ENCODE measurements around the gene ADORA1. TPM values are rescaled to one million over a fixed set of nuclear protein-coding genes. Genes with fewer than 3 reads are reported as not detected.

ADORA1 gene
- total RNA-seq, 1 donor from 2014 or later: 2.1 TPM

GRCh38 chr1:203190949-203191348 is 63.4 kb downstream of the ADORA1 start:
- Histone ChIP-seq H3K36me3 (ENCODE audit: control insufficient read depth in 3 of 3, insufficient read depth in 3 of 3, low read length in 3 of 3) (no peaks in the 10 kb centered on the region), H3K9me3 (ENCODE audit: control insufficient read depth in 3 of 3, low read length in 3 of 3) (peaks cover 0 to 3% (median 0%) of the 10 kb centered on the region in 3 donors), H3K27ac (ENCODE audit: low read depth, low read length) (no peak overlapping the region), H3K9ac (ENCODE audit: low read depth in 1 of 3, low read length in 3 of 3) (no peak overlapping the region), H3K4me1 (ENCODE audit: control insufficient read depth in 3 of 3, insufficient read depth in 3 of 3, low read length in 3 of 3) (peaks cover 7 to 14% (median 8%) of the 10 kb centered on the region in 3 donors), H3K4me3 (ENCODE audit: low read length in 3 of 3) (no peak overlapping the region), H3K27me3 (ENCODE audit: control insufficient read depth in 3 of 3, insufficient read depth in 3 of 3, low read length in 3 of 3) (no peaks in the 10 kb centered on the region)

DNA sequence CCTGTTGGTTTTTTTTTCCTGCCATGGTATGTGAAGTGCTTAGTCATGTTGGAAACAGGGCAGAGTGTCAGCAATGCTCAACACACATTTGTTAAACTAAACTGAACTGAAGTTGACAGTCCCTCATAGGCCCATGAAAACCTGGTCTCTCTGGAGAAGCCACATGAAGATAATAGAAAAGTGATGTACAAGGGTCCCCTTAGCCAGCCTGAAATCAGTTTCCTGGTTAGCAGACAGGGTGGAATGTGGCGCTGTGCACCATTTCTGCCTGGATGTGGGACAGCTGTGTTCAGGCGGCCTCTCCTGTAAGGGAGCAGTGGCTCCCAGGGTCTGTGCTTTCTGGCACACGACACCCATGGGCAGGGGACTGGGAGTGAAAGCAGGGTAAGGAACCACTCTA is 68.8 kb downstream of the ADORA1 start:
- Histone ChIP-seq H3K4me1 (ENCODE audit: control insufficient read depth in 3 of 3, insufficient read depth in 3 of 3, low read length in 3 of 3) (peaks cover 22 to 49% (median 26%) of the 10 kb centered on the region in 3 donors), H3K27ac (ENCODE audit: low read depth, low read length) (peak overlapping the region; percentile 20), H3K9ac (ENCODE audit: low read depth in 1 of 3, low read length in 3 of 3) (no peak overlapping the region), H3K27me3 (ENCODE audit: control insufficient read depth in 3 of 3, insufficient read depth in 3 of 3, low read length in 3 of 3) (no peaks in the 10 kb centered on the region), H3K4me3 (ENCODE audit: low read length in 3 of 3) (no peak overlapping the region), H3K9me3 (ENCODE audit: control insufficient read depth in 3 of 3, low read length in 3 of 3) (no peaks in the 10 kb centered on the region), H3K36me3 (ENCODE audit: control insufficient read depth in 3 of 3, insufficient read depth in 3 of 3, low read length in 3 of 3) (no peaks in the 10 kb centered on the region)

DNA sequence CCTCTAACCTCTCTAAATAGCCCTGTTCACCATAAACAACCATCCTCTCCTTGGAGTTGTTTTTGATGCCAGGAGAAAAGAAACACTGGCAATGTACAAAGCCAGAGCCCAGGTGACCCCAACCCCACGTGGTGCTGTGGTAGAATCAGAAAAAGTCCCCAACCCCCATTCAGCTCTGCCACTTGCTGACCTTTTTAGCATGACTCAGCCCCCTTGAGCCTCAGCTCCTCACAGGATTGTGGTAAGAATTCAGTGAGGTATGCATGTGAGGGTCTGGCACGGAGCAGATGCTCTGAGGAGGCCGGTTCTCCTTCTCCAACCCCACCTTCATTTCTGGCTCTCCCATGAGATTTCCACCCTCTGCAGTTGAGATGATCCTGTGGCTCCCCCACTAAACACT is 70.1 kb downstream of the ADORA1 start:
- Histone ChIP-seq H3K36me3 (ENCODE audit: control insufficient read depth in 3 of 3, insufficient read depth in 3 of 3, low read length in 3 of 3) (no peaks in the 10 kb centered on the region), H3K27ac (ENCODE audit: low read depth, low read length) (no peak overlapping the region), H3K27me3 (ENCODE audit: control insufficient read depth in 3 of 3, insufficient read depth in 3 of 3, low read length in 3 of 3) (no peaks in the 10 kb centered on the region), H3K9me3 (ENCODE audit: control insufficient read depth in 3 of 3, low read length in 3 of 3) (no peaks in the 10 kb centered on the region), H3K4me1 (ENCODE audit: control insufficient read depth in 3 of 3, insufficient read depth in 3 of 3, low read length in 3 of 3) (peaks cover 22 to 60% (median 35%) of the 10 kb centered on the region in 3 donors), H3K4me3 (ENCODE audit: low read length in 3 of 3) (no peak overlapping the region), H3K9ac (ENCODE audit: low read depth in 1 of 3, low read length in 3 of 3) (no peak overlapping the region)

DNA sequence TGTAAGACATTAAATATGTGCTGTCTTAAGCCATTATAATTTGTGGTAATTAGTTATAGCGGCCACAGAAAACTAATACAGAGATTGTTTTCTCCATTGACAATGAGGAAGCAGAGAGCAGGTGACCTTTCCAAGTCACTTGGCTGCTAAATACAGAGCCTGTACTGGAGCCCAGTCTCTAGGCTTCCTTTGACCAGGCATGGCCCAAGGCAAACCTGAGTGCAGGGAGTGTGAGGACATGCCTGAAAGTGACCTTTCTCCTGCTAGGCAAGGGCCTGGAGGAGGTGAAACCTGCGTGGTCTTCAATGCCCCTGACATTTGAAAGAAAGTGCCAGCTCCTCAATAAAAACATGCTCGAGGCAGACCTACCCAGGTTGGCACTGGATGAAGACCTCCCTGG is 71.5 kb downstream of the ADORA1 start:
- peak overlapping the region; percentile 68 for H3K27ac ChIP-seq (ENCODE audit: low read depth, low read length)
- H3K4me3 ChIP-seq (ENCODE audit: low read length in 3 of 3): peak overlapping the region in 1 of 3 donors; percentile 17
- no peaks in the 10 kb centered on the region for H3K27me3 ChIP-seq (ENCODE audit: control insufficient read depth in 3 of 3, insufficient read depth in 3 of 3, low read length in 3 of 3)
- H3K9ac ChIP-seq (ENCODE audit: low read depth in 1 of 3, low read length in 3 of 3): no peak overlapping the region
- H3K36me3 ChIP-seq (ENCODE audit: control insufficient read depth in 3 of 3, insufficient read depth in 3 of 3, low read length in 3 of 3): no peaks in the 10 kb centered on the region
- no peaks in the 10 kb centered on the region for H3K9me3 ChIP-seq (ENCODE audit: control insufficient read depth in 3 of 3, low read length in 3 of 3)
- H3K4me1 ChIP-seq (ENCODE audit: control insufficient read depth in 3 of 3, insufficient read depth in 3 of 3, low read length in 3 of 3): peaks cover 22 to 65% (median 38%) of the 10 kb centered on the region in 3 donors

- H3K27me3 ChIP-seq (ENCODE audit: control insufficient read depth in 3 of 3, insufficient read depth in 3 of 3, low read length in 3 of 3): no peaks in the 10 kb centered on the region
- H3K27ac ChIP-seq (ENCODE audit: low read depth, low read length): peak overlapping the region; percentile 68
- no peaks in the 10 kb centered on the region for H3K9me3 ChIP-seq (ENCODE audit: control insufficient read depth in 3 of 3, low read length in 3 of 3)
- H3K4me3 ChIP-seq (ENCODE audit: low read length in 3 of 3): peak overlapping the region in 1 of 3 donors; percentile 17
- no peaks in the 10 kb centered on the region for H3K36me3 ChIP-seq (ENCODE audit: control insufficient read depth in 3 of 3, insufficient read depth in 3 of 3, low read length in 3 of 3)
- H3K4me1 ChIP-seq (ENCODE audit: control insufficient read depth in 3 of 3, insufficient read depth in 3 of 3, low read length in 3 of 3): peaks cover 22 to 65% (median 38%) of the 10 kb centered on the region in 3 donors
- H3K9ac ChIP-seq (ENCODE audit: low read depth in 1 of 3, low read length in 3 of 3): no peak overlapping the region
Measured at GRCh38 chr1:203199481-203199815, 71.9 kb downstream of the ADORA1 start.

- Histone ChIP-seq H3K36me3 (ENCODE audit: control insufficient read depth in 3 of 3, insufficient read depth in 3 of 3, low read length in 3 of 3) (no peaks in the 10 kb centered on the region), H3K9ac (ENCODE audit: low read depth in 1 of 3, low read length in 3 of 3) (peak overlapping the region in 1 of 3 donors; percentile 15), H3K4me3 (ENCODE audit: low read length in 3 of 3) (peak overlapping the region in 1 of 3 donors; percentile 0), H3K4me1 (ENCODE audit: control insufficient read depth in 3 of 3, insufficient read depth in 3 of 3, low read length in 3 of 3) (peaks cover 22 to 70% (median 40%) of the 10 kb centered on the region in 3 donors), H3K9me3 (ENCODE audit: control insufficient read depth in 3 of 3, low read length in 3 of 3) (no peaks in the 10 kb centered on the region), H3K27ac (ENCODE audit: low read depth, low read length) (peak overlapping the region; percentile 68), H3K27me3 (ENCODE audit: control insufficient read depth in 3 of 3, insufficient read depth in 3 of 3, low read length in 3 of 3) (no peaks in the 10 kb centered on the region)
Measured at GRCh38 chr1:203199816-203200571, 72.5 kb downstream of the ADORA1 start.

GRCh38 chr1:203200916-203201315 is 73.4 kb downstream of the ADORA1 start:
- Histone ChIP-seq H3K4me3 (ENCODE audit: low read length in 3 of 3) (no peak overlapping the region), H3K9ac (ENCODE audit: low read depth in 1 of 3, low read length in 3 of 3) (no peak overlapping the region), H3K9me3 (ENCODE audit: control insufficient read depth in 3 of 3, low read length in 3 of 3) (no peaks in the 10 kb centered on the region), H3K4me1 (ENCODE audit: control insufficient read depth in 3 of 3, insufficient read depth in 3 of 3, low read length in 3 of 3) (peaks cover 22 to 72% (median 40%) of the 10 kb centered on the region in 3 donors), H3K36me3 (ENCODE audit: control insufficient read depth in 3 of 3, insufficient read depth in 3 of 3, low read length in 3 of 3) (no peaks in the 10 kb centered on the region), H3K27ac (ENCODE audit: low read depth, low read length) (peak overlapping the region; percentile 68), H3K27me3 (ENCODE audit: control insufficient read depth in 3 of 3, insufficient read depth in 3 of 3, low read length in 3 of 3) (no peaks in the 10 kb centered on the region)

DNA sequence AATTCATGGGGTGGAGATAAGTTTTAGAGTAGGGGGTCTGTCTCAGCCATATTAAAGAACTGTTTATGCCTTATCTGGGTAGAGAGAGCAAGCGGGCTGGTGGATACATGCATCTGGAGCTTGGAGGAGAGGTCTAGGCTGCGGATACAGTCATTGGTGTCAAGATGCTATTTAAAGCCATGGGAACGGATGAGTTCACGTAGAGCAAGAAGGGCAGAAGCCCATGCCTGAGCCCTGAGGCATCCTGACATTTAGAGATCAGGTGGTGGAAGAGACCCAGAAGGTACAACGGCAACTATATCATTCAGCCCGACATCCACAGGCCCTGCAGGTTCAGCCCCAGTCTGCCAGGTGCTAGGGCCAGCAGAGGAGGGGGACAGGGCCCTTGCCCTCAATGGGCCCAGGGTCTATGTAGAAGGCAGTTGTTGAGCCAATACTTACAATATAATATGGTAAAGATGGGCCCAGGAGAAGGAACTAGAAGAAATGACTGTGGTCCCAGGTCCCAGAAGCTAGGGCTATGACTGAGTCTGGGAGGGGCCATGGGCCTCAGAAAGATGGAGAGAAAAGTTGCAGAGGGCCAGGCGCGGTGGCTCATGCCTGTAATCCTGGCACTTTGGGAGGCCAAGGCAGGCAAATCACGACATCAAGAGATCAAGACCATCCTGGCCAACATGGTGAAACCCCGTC is 74.1 kb downstream of the ADORA1 start:
- Histone ChIP-seq H3K9ac (ENCODE audit: low read depth in 1 of 3, low read length in 3 of 3) (no peak overlapping the region), H3K4me3 (ENCODE audit: low read length in 3 of 3) (no peak overlapping the region), H3K9me3 (ENCODE audit: control insufficient read depth in 3 of 3, low read length in 3 of 3) (no peaks in the 10 kb centered on the region), H3K27me3 (ENCODE audit: control insufficient read depth in 3 of 3, insufficient read depth in 3 of 3, low read length in 3 of 3) (no peaks in the 10 kb centered on the region), H3K27ac (ENCODE audit: low read depth, low read length) (no peak overlapping the region), H3K36me3 (ENCODE audit: control insufficient read depth in 3 of 3, insufficient read depth in 3 of 3, low read length in 3 of 3) (no peaks in the 10 kb centered on the region), H3K4me1 (ENCODE audit: control insufficient read depth in 3 of 3, insufficient read depth in 3 of 3, low read length in 3 of 3) (peaks cover 22 to 65% (median 40%) of the 10 kb centered on the region in 3 donors)

GRCh38 chr1:203202431-203203245 is 75.1 kb downstream of the ADORA1 start:
- Histone ChIP-seq H3K27ac (ENCODE audit: low read depth, low read length) (peak overlapping the region; percentile 20), H3K9ac (ENCODE audit: low read depth in 1 of 3, low read length in 3 of 3) (no peak overlapping the region), H3K27me3 (ENCODE audit: control insufficient read depth in 3 of 3, insufficient read depth in 3 of 3, low read length in 3 of 3) (no peaks in the 10 kb centered on the region), H3K4me3 (ENCODE audit: low read length in 3 of 3) (no peak overlapping the region), H3K9me3 (ENCODE audit: control insufficient read depth in 3 of 3, low read length in 3 of 3) (no peaks in the 10 kb centered on the region), H3K36me3 (ENCODE audit: control insufficient read depth in 3 of 3, insufficient read depth in 3 of 3, low read length in 3 of 3) (no peaks in the 10 kb centered on the region), H3K4me1 (ENCODE audit: control insufficient read depth in 3 of 3, insufficient read depth in 3 of 3, low read length in 3 of 3) (peaks cover 22 to 58% (median 40%) of the 10 kb centered on the region in 3 donors)
